HG02870 (cell line): Measurements from ENCODE around the gene MYO1G.

Experiments
- ATAC-seq: cut with Tn5 transposase; IDR thresholded peaks from one replicate; pipeline ENCODE4 v1.9.1; 2021; ENCODE audit warnings: mild to moderate bottlenecking, moderate library complexity; ENCODE audit not compliant: unreplicated experiment

MYO1G gene

DNA sequence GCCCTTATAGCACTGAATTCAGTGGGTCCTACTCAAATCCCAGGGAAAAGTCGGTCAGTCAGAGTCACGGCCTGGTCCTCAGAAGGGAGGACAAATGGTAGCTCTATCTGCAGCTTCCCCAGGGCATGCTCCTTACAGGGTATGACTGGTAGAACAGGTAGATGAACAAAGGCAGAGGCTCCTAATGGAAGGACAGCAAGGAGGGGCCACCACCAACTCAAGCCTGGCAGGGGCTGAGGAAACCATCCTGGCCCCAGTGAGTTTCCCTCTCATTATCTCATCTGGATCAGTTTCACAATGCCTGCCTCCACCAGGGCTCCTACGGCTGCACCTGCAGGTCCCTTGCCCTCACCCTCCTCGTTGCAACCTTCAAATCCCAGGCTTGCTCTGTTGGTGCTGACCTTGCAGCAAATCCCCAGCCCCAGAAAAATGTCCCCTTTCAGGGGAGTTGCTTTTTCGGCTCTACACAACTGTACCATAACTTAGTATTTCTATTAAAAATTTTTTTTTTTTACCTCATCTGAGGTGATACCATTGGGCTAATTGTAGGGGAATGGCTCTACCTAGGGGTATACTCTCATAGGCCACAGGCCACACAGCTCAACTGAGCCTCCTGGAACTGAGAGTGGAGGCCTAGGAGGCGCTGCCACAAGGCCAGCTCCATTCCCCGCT lies 2.4 kb upstream of the MYO1G start:
- peak; percentile 1 for ATAC-seq

- peak; percentile 40 for ATAC-seq
Observed at GRCh38 chr7:44980393-44981034, 1.7 kb upstream of the MYO1G start.

DNA sequence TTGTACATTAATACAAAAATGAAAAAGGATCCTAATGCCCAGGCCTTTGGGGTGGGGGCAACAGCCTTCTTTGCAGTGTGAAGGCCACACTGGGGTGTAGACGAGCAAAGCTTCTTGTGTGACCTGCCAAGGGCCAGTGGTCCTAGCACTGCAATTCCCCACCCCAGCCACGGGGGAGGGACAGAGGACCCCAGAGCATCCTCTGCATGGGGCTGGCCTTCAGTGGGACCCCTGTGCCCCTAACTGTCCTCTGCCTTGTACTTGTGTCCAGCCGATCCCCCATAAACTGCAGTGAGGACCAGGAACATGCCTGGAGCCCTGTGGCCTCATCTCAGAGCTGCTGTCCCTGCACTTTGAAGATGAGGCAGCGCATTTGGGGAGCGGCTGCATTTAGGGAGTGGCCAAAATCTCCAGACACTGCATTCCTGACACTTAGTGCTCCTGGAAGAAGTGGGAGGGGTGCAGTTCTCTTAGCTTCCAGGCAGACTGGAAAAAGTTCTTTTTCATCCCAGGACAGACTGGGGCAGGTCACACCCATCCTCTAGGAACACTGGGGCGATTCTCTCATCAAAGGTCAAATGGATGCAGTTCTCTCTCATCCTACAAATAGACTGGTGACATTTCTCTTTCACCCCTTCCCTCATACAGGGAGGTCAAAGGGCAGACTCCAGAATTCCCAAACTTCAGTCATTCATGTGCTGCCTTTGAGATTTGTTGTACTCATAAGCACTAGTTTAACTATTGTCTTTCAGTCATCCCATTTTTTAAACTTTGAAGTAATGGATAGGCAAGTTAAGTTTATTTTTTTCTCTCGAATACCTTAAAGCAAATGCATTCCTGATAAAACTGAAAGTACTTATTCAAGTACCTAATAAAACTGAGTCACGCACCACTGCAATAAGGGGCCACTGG lies 922 bp upstream of the MYO1G start:
- no peak for ATAC-seq

- ATAC-seq, result no peak
Observed at GRCh38 chr7:44977959-44978335, 868 bp downstream of the MYO1G start.

DNA sequence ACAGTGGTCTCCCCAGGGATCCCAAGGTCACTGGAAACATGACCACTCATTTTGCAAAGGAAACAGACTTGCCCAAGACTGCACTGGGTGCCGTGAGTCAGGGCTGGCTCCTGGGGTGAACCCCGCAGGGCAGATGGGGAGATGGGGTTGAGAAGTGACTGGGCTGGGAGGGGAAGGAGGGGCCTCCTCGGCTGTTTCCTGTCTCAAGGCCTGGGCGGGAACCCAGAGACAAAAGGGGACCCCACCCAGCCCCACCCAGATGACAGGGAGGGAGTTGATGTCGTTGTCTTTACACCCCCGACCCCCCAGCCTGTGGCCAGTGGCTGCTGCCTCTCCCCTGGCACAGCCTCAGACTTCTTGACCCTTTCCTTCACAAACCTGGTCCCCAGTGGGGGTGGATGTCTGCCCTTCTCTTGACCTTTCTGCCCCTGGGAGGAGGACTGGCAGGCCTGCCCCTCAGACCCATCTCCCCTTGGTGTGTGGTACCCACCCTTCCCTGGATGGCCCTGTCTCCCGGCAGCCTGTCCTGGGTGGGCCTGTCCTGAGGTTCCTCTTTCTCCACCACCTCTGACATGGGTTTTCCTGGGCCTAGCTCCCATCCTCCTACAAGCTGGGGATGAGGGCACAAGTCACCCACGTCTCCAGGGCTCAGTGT lies 1.4 kb downstream of the MYO1G start:
- ATAC-seq, result no peak

GRCh38 chr7:44976746-44977196 lies 2.0 kb downstream of the MYO1G start:
- no peak for ATAC-seq

GRCh38 chr7:44976040-44976745 lies 2.6 kb downstream of the MYO1G start:
- no peak for ATAC-seq

DNA sequence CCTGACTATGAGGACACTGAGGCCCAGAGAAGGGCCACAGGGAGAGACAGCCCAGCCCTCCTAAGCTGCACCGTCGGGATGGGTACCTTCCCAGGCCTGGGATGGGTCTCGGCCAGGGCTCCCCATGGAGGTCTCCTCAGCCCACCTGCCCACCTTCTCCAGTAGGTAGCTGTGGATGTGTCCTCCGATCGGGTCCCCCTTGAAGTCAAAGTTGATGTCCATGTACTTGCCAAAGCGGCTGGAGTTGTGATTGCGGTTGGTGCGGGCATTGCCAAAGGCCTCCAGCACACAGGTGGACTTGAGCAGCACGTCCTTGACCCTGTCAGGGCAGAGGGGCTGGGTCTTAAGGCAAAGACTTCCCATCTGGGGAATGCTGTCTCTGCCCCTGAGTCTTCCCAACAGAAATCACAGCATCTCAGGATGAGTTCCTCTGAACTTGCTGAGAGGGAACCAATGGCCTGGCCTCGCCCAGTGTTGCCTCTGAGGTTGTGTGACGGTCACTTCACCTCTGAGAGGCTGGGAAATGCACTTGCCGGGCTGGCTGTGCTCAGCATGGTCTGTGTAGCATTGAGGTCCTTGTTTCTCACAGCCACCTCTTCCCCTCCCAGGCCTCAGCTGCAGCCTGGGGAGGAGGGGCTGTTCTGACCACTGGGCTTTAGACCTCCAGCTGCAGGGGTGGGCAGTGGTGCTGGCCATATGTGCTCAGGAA lies 3.3 kb downstream of the MYO1G start:
- ATAC-seq, result no peak

GRCh38 chr7:44974549-44974948 lies 4.3 kb downstream of the MYO1G start:
- ATAC-seq, result no peak

GRCh38 chr7:44973610-44974401 lies 5.0 kb downstream of the MYO1G start:
- ATAC-seq, result no peak

GRCh38 chr7:44972562-44972961 lies 6.3 kb downstream of the MYO1G start:
- no peak for ATAC-seq

DNA sequence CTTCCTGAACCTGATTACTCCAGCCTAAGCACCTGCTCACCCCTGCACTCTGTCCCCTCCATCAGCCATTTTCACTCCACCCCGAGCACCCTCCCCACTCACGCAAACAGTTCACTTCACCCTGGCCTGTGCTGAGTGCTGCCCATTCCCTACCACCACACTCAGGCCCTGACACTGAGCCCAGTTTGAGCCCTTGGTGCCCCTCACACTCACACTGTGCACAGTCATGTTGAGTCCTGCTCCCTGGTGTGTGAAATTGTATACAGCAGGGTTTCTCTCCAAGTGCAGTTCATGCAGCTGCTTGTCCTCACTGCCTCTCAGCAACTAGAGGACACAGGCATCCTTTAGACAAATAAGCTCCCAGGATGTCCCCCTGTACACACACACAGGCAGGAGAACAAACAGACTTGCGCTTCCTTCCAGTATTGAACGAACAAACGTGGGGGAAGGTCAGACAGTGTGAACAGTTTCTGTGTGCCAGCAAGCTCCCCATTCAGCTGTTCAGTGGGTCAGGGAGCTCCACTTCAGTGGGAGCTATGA lies 6.8 kb downstream of the MYO1G start:
- ATAC-seq, result no peak

- ATAC-seq, result no peak
Observed at GRCh38 chr7:44971188-44971901, 7.5 kb downstream of the MYO1G start.

GRCh38 chr7:44970523-44971051 lies 8.2 kb downstream of the MYO1G start:
- ATAC-seq, result no peak

DNA sequence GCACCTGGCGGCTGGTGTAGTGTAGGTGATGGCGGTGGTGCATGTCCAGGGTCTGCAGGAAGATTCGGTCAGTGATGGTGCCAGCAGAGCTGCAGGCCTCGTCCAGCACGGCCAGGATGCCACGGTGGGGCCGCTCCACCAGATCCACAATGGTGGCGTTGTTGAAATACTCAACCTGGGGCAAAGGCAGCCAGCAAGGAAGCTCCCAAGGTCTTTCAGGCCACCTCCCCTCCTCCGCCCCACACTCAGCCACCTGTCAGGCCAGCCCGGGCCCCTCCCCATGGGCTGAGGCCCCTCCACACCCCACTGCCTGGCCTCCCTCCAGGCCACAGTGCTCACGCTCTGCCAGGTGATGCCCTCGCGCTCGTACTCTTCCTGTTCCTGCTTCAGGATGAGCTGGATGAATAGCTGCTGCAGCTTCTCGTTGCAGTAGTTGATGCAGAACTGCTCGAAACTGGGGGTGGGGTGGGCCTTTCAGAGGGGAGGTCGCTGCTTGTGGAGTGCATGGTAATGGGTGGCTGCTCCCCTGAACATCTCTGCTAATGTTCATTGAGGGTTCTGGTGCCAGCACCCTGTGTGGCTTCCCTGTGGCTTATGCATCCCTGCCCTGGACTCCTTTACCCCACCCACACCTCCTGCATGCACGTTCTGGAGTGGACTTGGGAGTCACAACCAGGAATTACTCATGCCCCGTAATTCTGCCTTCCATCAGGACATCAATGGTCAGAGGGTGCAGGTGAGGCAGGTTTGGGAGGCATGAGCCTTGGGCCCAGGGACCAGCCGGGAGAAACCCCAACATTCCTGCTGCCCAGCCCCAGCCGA lies 8.9 kb downstream of the MYO1G start:
- no peak for ATAC-seq

GRCh38 chr7:44969049-44969700 lies 9.6 kb downstream of the MYO1G start:
- ATAC-seq, result no peak
